T-helper 17 cell (primary cell): ENCODE data around the gene TAF1A. TPM values are rescaled to one million over a fixed set of nuclear protein-coding genes. Genes with fewer than 3 reads are reported as not detected.

Experiments
- ATAC-seq: fragments of 150-1000 bp; cut with Tn5 transposase; 2 replicates; pipeline ENCODE4 v1.10.0; 2021; ENCODE audit warnings: mild to moderate bottlenecking, moderate library complexity
- DNase-seq, 3 donors: peaks; one replicate each; pipeline versions ENCODE4 v3.0.0 to v3.0.0-alpha.2; 2020 to 2021
- H3K9me3 ChIP-seq: one replicate; pipeline ENCODE4 v1.7.0; 2013; ENCODE audit warnings: low read length, mild to moderate bottlenecking; ENCODE audit not compliant: control insufficient read depth, poor library complexity, severe bottlenecking
- H3K27ac Mint-ChIP-seq: one replicate; pipeline ENCODE4 v1.8.0; 2022; ENCODE audit warnings: mild to moderate bottlenecking, moderate library complexity, mixed read lengths
- H3K27me3 Mint-ChIP-seq: one replicate; pipeline ENCODE4 v1.8.0; 2022; ENCODE audit warnings: mixed read lengths
- H3K36me3 Mint-ChIP-seq: one replicate; pipeline ENCODE4 v1.8.0; 2022; ENCODE audit warnings: low read depth, mixed read lengths
- H3K4me1 Mint-ChIP-seq: one replicate; pipeline ENCODE4 v1.8.0; 2022; ENCODE audit warnings: mild to moderate bottlenecking, mixed read lengths
- H3K4me3 Mint-ChIP-seq: one replicate; pipeline ENCODE4 v1.8.0; 2022; ENCODE audit warnings: mild to moderate bottlenecking, moderate library complexity, mixed read lengths
- total RNA-seq, 4 donors: library from RNA in 2 of 4; stranded (reverse) in 2 of 4; gene quantifications; one replicate each; pipeline ENCODE4 v1.2.3 and lab custom pipeline; 2022 to 2026

The TAF1A gene
- total RNA-seq (1 to 10 TPM; 4.0 to 4.1 TPM), total RNA-seq (lab: John Stamatoyannopoulos, UW) (5.0 to 19.2 reads per million in 2 donors)

DNA sequence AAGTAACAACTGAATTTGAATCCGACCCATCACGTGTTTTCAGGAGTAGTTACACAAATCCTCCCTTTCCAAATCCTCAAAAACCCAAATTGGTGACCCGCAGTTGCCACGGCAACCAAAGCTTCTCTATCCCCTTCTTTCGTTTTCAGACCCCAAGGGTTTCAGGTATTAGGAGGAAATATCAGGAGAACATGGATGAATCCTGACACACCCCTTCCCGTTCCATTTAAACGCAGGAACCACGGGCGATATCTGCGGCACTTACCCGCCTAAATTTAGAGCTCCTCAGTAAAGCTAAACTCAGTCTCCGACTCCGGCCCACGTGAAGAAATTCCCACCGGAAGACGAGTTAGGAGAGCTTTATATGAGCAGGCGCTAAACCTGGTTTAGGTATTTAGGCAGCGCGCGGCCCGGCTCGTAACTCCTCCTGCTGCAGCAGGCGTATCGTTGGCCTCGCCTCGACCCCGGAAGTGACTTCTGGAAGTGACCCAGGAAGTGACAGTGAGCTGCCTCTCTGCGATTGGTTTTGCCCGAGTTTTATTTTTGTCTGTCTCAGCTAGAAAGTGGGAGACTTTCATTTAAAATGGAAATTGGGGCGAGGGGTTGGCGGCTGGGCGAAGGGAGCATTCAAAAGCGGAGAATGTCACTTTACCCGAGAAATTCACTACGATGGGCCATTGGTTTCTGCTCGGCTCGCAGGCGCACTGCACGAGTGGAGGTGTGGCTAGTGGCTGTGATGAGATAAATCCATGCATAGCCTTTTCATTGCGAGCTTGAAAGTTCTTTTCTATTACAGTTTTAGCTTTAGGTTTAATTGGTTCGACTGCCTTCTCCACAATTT is at the start of gene TAF1A:
Gene TAF1A, minus strand, starts transcription at position 472 of the 841 bp plus-strand sequence.
- Mint-ChIP-seq H3K36me3 (no peaks in the 10 kb centered on the region), H3K4me1 (peaks cover 26% of the 10 kb centered on the region), H3K27me3 (no peaks in the 10 kb centered on the region), H3K4me3 (peak within 1 kb of the TSS; percentile 97), H3K27ac (peak within 1 kb of the TSS; percentile 97)
- peak; percentile 70 to 79 (median 76) for DNase-seq
- peak; percentile 100 for ATAC-seq
- no peaks in the 10 kb centered on the region for H3K9me3 ChIP-seq

DNA sequence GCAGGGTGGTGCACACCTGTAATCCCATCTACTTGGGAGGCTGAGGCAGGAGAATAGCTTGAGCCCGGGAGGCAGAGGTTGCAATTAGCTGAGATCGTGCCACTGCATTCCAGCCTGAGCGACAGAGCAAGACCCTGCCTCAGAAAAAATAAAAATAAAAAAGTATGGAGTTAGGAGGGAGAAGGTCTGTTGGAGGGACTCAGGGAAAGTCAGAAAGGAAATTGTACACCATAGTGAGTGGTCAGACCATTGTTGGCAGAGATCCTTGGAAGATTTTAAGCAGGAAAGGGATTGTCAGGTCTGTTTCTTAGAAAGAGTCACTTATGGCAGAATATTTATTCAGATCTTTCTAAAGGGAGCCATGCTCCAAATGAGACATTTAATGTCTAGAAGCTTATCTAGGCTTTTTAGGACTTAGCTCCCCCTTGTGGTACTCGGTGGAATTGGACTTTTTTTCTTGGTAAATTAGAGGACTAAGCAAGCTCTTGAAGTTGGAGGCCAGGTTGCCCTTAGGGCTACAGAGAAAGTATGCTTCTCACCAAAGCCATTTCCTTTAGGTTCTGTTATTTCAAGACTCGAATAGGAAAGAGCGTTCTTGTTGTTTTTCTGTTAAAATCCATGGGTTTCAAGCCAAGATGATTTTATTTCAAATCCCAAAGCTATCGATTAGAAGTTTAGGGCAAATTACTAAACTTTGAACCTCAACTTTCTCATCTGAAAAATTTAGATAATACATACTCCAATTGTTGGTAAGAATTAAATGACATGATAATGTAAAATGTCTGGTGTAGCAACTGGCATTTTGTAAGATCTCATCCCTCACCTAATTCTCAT is 44.7 kb upstream of the TAF1A start:
- ATAC-seq (peak; percentile 96), DNase-seq (peak in 2 of 3 donors; percentile 10 to 67)
- Mint-ChIP-seq H3K36me3 (peaks cover 11% of the 10 kb centered on the region), H3K27me3 (no peaks in the 10 kb centered on the region), H3K4me1 (peaks cover 16% of the 10 kb centered on the region), H3K27ac (no peak overlapping the region), H3K4me3 (no peak overlapping the region)
- H3K9me3 ChIP-seq = no peaks in the 10 kb centered on the region

DNA sequence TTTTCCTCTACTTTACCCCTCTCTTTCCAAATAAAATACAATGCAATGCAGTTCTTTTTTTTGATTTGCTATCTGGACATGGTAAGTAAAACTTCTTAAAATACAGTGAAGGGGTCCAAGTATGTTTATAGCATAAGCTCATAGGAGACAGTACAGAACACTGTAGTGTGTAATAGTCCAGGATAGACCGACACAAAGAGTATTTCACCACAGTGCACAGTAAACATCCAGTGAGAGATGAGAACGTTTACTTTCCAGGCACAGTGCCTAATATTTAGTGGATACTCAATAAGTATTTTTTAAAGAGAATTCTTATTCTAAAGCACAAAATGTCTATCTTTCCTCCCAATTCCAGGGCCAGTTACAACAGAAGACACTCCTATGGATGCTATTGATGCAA is 43.0 kb upstream of the TAF1A start:
- H3K9me3 ChIP-seq = no peaks in the 10 kb centered on the region
- peak overlapping the region; percentile 72 for H3K27ac Mint-ChIP-seq
- peaks cover 17% of the 10 kb centered on the region for H3K36me3 Mint-ChIP-seq
- no peaks in the 10 kb centered on the region for H3K27me3 Mint-ChIP-seq
- peaks cover 18% of the 10 kb centered on the region for H3K4me1 Mint-ChIP-seq
- DNase-seq (no peak), ATAC-seq (no peak)
- H3K4me3 Mint-ChIP-seq = no peak overlapping the region

DNA sequence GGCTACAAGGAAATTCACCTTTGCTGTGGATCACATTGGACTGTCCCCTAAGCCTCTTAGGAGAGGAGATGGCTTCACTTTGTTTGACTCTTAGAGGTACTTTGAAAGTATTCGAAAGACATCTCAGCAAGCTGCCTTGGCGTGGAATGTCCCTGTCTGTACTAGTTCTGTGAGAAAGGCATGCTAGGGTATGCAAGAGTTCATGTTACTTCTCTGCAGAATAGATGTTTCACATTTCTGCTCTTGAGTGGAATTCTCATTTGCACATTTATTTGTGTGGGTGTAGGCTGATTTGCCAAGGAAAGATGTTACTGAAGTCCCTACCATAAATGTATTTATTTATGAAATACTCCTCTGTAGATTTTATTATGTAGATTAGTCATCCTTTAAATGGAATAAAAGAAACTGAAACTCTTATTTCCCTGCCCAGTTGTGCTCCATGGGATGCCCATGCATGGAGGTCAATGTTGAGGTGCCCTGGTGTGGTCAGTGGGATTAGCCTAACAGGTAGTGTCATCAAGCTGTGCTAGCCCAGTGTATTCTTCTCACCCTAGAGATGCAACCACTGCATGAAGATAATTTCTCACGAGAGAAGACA is 42.0 kb upstream of the TAF1A start:
- no peaks in the 10 kb centered on the region for H3K9me3 ChIP-seq
- H3K4me1 Mint-ChIP-seq = peaks cover 15% of the 10 kb centered on the region
- no peak for DNase-seq

DNA sequence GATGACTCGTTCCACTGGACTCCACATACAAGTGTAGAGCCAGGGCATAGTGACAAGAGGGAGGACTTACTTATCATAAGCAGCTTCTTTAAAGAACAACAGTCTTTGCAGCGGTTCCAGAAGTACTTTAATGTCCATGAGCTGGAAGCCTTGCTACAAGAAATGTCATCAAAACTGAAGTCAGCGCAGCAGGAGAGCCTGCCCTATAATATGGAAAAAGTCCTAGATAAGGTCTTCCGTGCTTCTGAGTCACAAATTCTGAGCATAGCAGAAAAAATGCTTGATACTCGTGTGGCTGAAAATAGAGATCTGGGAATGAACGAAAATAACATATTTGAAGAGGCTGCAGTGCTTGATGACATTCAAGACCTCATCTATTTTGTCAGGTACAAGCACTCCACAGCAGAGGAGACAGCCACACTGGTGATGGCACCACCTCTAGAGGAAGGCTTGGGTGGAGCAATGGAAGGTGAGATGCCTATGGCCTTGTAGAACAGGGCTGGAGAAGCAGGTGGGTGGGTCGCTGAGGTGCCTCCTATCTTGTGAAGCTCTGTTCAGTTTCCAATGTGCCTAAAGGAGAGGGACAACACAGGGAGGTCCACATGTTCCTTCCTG is 40.3 kb upstream of the TAF1A start:
- peaks cover 11% of the 10 kb centered on the region for H3K36me3 Mint-ChIP-seq
- no peak overlapping the region for H3K4me3 Mint-ChIP-seq
- ATAC-seq (no peak), DNase-seq (no peak)
- H3K27ac Mint-ChIP-seq = no peak overlapping the region
- no peaks in the 10 kb centered on the region for H3K9me3 ChIP-seq
- peaks cover 14% of the 10 kb centered on the region for H3K4me1 Mint-ChIP-seq
- no peaks in the 10 kb centered on the region for H3K27me3 Mint-ChIP-seq

More for the DNA sequence above, 42.0 kb upstream of the TAF1A start:
- H3K27ac Mint-ChIP-seq = peak overlapping the region; percentile 37
- H3K27me3 Mint-ChIP-seq = no peaks in the 10 kb centered on the region
- no peak overlapping the region for H3K4me3 Mint-ChIP-seq
- H3K36me3 Mint-ChIP-seq = peaks cover 13% of the 10 kb centered on the region
- ATAC-seq = no peak

DNA sequence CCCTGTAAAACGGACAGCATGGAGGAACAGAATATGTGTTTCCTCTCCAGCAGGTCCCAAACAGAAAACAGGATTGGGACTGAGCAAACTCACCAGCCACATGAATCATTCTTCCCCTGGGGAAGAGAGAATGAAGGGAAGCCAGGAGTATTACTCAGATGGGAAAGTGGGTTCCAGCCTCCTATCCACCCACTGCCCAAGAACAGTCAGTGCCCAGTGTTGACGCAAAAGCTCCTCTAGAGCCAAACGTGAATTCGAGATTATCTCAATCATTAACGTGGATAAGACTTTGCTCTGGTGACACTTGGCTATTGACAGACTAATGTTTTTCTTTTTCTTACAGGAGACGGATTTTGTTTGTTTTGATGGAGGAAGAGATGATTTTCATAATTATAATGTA is 37.5 kb upstream of the TAF1A start:
- H3K36me3 Mint-ChIP-seq = peaks cover 11% of the 10 kb centered on the region
- DNase-seq (no peak), ATAC-seq (no peak)
- no peak overlapping the region for H3K4me3 Mint-ChIP-seq
- H3K27ac Mint-ChIP-seq = no peak overlapping the region
- H3K9me3 ChIP-seq = no peaks in the 10 kb centered on the region
- no peaks in the 10 kb centered on the region for H3K27me3 Mint-ChIP-seq
- H3K4me1 Mint-ChIP-seq = peaks cover 9% of the 10 kb centered on the region

DNA sequence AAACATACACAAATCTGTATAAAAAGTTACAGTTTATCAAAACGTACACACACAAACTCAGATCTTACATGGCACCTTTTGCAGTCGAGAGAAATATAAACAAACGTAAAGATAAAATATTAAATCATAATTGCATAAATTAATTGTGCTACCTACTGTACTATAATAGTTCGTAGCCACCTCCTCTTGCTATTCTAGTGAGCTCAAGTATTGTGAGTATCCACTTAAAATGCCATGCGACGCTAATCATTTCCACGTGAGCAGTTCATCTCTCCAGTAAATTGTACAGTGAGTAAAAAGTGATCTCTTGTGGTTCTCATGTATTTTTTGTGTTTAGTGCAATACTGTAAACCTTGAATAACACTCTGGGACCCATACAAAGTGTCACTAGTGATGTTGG is 34.5 kb upstream of the TAF1A start:
- Mint-ChIP-seq H3K36me3 (peaks cover 11% of the 10 kb centered on the region), H3K27me3 (no peaks in the 10 kb centered on the region), H3K4me3 (no peak overlapping the region), H3K4me1 (peaks cover 19% of the 10 kb centered on the region), H3K27ac (no peak overlapping the region)
- H3K9me3 ChIP-seq = no peaks in the 10 kb centered on the region
- DNase-seq = no peak
- no peak for ATAC-seq

DNA sequence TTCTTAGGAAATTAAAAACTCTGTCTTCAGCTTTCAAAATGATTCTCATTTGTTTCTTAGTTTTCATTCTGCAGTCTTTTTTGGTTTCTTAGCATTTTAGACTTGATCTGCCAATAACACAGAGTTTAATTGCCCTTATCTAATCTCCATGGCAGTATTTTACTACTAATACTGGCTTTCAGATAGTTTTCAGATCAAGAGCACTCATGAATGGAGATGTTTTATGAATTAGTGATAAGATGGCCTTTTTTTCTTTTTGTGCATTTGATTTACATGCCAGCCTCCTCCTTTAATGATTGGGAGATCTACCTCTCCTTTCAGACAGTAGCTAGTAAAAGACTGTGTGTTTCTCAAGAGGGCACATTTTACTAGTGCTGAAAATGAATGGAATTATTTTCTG is 33.7 kb upstream of the TAF1A start:
- Mint-ChIP-seq H3K27me3 (no peaks in the 10 kb centered on the region), H3K4me1 (peaks cover 21% of the 10 kb centered on the region), H3K27ac (no peak overlapping the region), H3K4me3 (no peak overlapping the region), H3K36me3 (peaks cover 8% of the 10 kb centered on the region)
- no peak for DNase-seq
- no peak for ATAC-seq
- no peaks in the 10 kb centered on the region for H3K9me3 ChIP-seq

DNA sequence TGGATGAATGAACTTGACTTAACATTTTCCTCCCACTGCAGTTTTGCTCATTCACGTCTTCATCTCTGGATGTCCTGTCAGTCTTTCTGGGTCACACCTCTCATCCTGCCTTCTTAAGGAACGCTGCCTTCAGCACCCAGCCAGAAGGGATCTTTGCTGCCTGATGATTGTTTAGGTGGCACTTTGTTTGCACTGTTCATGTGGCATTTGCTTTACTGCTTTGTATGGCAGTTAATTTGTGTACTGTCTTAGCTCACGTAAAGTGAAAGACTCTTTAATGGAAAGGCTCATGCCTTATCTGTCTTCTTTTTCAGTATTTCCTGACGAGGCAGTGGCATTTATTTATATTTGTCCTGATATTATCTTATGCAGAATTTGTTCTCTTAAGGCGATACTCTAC is 33.0 kb upstream of the TAF1A start:
- H3K9me3 ChIP-seq = no peaks in the 10 kb centered on the region
- Mint-ChIP-seq H3K36me3 (peaks cover 2% of the 10 kb centered on the region), H3K4me1 (peaks cover 19% of the 10 kb centered on the region), H3K4me3 (no peak overlapping the region), H3K27ac (no peak overlapping the region), H3K27me3 (no peaks in the 10 kb centered on the region)
- DNase-seq = no peak
- no peak for ATAC-seq

DNA sequence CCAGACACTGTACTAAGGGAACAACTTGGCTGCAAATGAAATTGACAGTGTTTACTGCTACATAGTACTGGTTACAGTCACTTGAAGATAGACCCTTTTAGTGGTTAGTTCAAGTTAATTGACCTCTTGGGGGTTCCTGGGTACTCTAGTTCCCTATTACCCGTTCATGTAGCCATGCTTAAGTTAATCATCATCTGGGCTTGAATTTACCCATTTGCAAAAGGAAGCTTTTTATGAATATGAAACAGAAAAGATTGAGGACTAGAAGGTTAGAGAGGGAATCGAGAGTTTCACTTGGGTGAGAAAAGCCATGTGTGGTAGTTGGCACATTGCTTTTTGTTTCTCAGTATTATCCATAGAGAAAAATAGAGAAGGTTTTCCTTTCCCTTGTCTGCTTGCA is 30.8 kb upstream of the TAF1A start:
- ATAC-seq (no peak), DNase-seq (no peak)
- Mint-ChIP-seq H3K4me1 (peaks cover 27% of the 10 kb centered on the region), H3K27me3 (peaks cover 8% of the 10 kb centered on the region), H3K36me3 (peaks cover 2% of the 10 kb centered on the region), H3K27ac (peak overlapping the region; percentile 34), H3K4me3 (no peak overlapping the region)
- no peaks in the 10 kb centered on the region for H3K9me3 ChIP-seq

DNA sequence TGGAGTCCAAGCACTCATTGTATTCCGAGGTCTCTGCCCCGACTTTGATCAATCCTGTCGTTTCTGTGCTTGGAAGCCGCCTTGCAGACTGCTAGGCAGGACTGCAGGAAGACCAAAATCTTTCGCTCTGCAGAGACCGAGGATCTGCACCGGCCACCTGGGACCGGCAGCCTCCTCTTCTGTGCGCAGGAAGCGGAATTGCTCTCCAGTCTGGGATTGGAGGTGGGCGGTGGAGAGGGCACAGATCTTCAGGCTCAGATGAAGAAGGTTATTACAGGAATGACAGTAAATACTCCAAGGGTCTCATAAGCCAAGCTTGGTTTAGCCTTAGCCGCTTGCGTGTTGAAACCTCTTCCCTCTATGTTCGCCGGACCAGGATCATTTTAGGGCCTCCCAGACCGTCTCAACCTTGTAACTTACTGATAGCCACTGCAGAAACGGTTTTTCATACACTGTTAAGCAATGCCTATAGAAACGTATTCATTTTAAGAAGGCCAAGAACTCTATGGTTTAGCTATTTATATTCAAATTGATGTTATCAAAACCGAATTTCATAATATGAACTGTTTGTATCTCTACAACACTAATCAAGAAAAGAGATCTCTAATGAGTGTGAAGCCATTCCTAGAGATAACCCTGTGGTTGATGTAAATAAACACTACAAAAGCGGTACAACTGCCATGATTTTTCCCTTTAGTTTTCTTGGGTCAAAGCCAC is 29.3 kb upstream of the TAF1A start:
- Mint-ChIP-seq H3K4me3 (peak overlapping the region; percentile 91), H3K36me3 (peaks cover 6% of the 10 kb centered on the region), H3K4me1 (peaks cover 27% of the 10 kb centered on the region), H3K27me3 (peaks cover 21% of the 10 kb centered on the region), H3K27ac (peak overlapping the region; percentile 34)
- ATAC-seq (no peak), DNase-seq (peak in 1 of 3 donors; percentile 9)
- no peaks in the 10 kb centered on the region for H3K9me3 ChIP-seq
